ENCODE results near the gene GLB1L2.

GLB1L2 gene

DNA sequence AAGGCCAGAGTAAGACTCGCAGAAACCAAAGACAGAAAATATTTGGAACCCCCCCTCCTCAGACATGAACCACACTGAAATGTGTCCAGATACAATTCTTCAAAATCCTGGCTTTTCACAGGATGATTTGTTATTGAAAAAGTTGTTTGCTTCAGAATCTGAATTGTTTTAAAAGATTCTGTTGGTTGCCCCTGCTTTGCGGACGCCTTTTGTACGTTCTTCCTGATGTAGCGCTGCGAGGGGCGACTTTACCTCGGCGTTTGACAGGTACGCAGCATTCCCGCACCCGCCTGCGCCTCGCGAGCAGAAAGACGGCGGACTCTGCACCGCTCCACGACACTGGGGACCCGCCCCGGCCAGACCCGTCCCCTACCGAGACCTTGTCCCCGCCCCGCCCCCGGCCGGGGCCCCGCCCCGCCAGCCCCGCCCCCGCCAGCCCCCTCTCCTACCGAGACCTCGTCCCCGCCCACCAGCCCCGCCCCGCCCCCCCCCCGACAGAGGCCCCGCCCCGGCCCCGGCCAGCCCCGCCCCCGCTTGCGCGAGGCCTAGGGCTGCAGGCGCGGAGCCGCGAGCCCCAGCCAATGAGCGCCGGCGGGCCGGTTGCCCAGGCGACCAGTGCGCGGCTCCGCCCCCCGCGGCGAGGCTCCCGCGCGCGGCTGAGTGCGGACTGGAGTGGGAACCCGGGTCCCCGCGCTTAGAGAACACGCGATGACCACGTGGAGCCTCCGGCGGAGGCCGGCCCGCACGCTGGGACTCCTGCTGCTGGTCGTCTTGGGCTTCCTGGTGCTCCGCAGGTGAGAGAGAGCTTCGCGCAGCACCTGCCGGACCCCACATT is at the start of gene GLB1L2:
TSS of gene GLB1L2 (plus strand) at position 635 of the 835 bp plus-strand sequence. CDS start at position 709, 74 bp downstream.
- TF ChIP-seq FOXM1 (IDR thresholded peaks at IDR 0.05; ENCODE audit: borderline replicate concordance, low read depth) (no peak), TEAD4 (IDR thresholded peaks at IDR 0.05) (0 out of 2 replicates have a peak, but pooled peaks have one; percentile 5)
- TF ChIP-seq, protein P1, sequence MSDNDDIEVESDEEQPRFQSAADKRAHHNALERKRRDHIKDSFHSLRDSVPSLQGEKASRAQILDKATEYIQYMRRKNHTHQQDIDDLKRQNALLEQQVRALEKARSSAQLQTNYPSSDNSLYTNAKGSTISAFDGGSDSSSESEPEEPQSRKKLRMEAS (IDR thresholded peaks at IDR 0.05) = peak; percentile 95

DNA sequence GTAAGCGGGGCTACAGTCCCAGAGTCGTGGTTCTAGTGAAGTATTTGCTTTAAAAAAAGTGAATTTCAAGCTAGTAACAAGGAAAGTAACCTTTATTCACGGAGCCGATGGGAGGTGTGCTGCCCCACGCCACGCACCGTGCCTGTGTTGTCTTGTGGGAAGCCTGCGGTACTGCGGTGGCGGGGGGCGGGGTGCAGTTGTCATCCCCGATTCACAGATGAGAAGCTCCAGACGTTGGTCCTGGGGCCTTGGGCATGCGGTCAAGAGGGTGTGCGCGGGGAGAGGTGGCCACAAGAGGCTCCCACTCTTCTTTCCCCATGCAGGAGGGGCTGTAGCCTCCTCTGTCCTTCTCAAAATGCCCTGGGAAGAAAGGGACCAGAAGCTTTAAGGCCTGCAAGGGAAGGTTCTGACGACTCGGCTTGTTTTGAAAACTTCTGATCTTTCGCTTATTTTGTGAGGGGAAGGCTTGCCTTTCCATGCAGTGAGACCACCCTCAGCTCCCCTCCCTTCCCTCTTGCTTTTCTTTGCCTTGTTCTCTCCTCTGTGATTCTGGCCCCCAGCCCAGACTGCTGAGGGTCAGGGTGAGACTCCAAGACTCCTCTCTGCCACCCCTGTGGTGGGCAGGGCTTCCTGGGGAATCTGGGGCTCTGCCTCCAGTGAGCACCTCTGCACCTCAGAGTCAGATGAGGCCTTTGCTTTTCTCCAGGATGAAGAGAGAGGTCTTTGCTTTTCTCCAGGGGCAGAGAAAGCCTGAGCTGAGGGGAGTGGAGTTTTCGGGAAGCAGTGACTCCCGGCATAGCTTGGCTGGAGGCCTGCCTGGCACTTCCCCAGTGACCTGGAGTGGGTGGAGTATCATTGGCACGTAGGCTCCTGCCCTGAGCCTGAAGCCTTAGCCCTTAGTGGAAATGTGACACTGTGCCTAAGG is 49.4 kb upstream of the GLB1L2 start:
- TF ChIP-seq ZBTB7A (IDR thresholded peaks at IDR 0.05; ENCODE audit: low read depth) (no peak), EP300 (IDR thresholded peaks at IDR 0.05; ENCODE audit: borderline replicate concordance) (no peak), REST (IDR thresholded peaks at IDR 0.05; ENCODE audit: low read depth) (no peak), TAF1 (IDR thresholded peaks at IDR 0.05; ENCODE audit: low read depth) (no peak), EGR1 (IDR thresholded peaks at IDR 0.05) (no peak), NFIC (IDR thresholded peaks at IDR 0.05) (no peak)
- TF ChIP-seq, protein P2, sequence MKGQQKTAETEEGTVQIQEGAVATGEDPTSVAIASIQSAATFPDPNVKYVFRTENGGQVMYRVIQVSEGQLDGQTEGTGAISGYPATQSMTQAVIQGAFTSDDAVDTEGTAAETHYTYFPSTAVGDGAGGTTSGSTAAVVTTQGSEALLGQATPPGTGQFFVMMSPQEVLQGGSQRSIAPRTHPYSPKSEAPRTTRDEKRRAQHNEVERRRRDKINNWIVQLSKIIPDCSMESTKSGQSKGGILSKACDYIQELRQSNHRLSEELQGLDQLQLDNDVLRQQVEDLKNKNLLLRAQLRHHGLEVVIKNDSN (IDR thresholded peaks at IDR 0.05) = no peak

- TF ChIP-seq EGR1 (IDR thresholded peaks at IDR 0.05) (no peak), REST (IDR thresholded peaks at IDR 0.05; ENCODE audit: low read depth) (no peak), TCF12 (IDR thresholded peaks at IDR 0.05; ENCODE audit: low read depth) (no peak), TEAD4 (IDR thresholded peaks at IDR 0.05) (no peak), ZBTB7A (IDR thresholded peaks at IDR 0.05; ENCODE audit: low read depth) (no peak), YY1 (IDR thresholded peaks at IDR 0.05; ENCODE audit: low read depth) (no peak), TAF1 (IDR thresholded peaks at IDR 0.05; ENCODE audit: low read depth) (no peak), NFIC (IDR thresholded peaks at IDR 0.05) (no peak), EP300 (IDR thresholded peaks at IDR 0.05; ENCODE audit: borderline replicate concordance) (no peak)
- TF ChIP-seq, protein P1 (IDR thresholded peaks at IDR 0.05) = no peak
These were observed 48.1 kb upstream of the GLB1L2 start for GRCh38 chr11:134283461-134284230.

DNA sequence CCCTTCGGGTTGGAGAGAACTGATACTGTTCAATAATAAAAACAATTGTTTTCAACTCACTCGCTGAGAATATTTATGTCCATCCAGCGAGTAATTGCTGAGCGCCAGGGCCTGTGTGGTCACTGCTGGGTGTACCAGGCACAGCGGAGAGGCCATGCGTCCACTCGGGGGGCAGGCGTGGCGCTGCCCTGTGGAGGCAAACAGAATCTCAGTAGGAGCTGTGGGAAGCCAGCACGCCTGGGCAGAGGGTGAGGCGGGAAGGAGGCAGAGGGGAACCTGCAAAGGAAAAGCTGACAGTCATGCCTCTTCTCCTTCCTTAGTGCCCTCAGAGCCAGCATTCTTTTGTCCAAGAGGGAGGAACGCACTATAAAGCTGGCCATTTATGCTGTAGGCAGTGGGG is 44.2 kb upstream of the GLB1L2 start:
- TF ChIP-seq RAD21 (IDR thresholded peaks at IDR 0.05; ENCODE audit: low read depth) = no peak
- TF ChIP-seq YY1 (IDR thresholded peaks at IDR 0.05; ENCODE audit: low read depth) = no peak
- TF ChIP-seq, protein P2 (IDR thresholded peaks at IDR 0.05) = no peak
- no peak for TF ChIP-seq CREB1 (IDR thresholded peaks at IDR 0.05; ENCODE audit: low read depth)
- TF ChIP-seq ZBTB7A (IDR thresholded peaks at IDR 0.05; ENCODE audit: low read depth) = no peak
- no peak for TF ChIP-seq TAF1 (IDR thresholded peaks at IDR 0.05; ENCODE audit: low read depth)
- no peak for TF ChIP-seq TEAD4 (IDR thresholded peaks at IDR 0.05)
- no peak for TF ChIP-seq TCF12 (IDR thresholded peaks at IDR 0.05; ENCODE audit: low read depth)
- TF ChIP-seq REST (IDR thresholded peaks at IDR 0.05; ENCODE audit: low read depth) = no peak
- no peak for TF ChIP-seq EP300 (IDR thresholded peaks at IDR 0.05; ENCODE audit: borderline replicate concordance)
- TF ChIP-seq FOXM1 (IDR thresholded peaks at IDR 0.05; ENCODE audit: borderline replicate concordance, low read depth) = no peak
- no peak for TF ChIP-seq CEBPB (IDR thresholded peaks at IDR 0.05)
- no peak for TF ChIP-seq EGR1 (IDR thresholded peaks at IDR 0.05)

All from Ishikawa (cell line).